Measurements from ENCODE around the gene FBN2. TPM values are rescaled to one million over a fixed set of nuclear protein-coding genes. Genes with fewer than 3 reads are reported as not detected.

FBN2 gene
- total RNA-seq, 4 donors from 2014 or later: 5.3 to 19.4 (median 7.5) TPM

- H3K9me3 ChIP-seq: no peaks in the 10 kb centered on the region
- TF ChIP-seq EP300 (IDR thresholded peaks at IDR 0.05): no peak
- no peak for TF ChIP-seq CTCF (IDR thresholded peaks at IDR 0.05)
- TF ChIP-seq POLR2AphosphoS5 (IDR thresholded peaks at IDR 0.05): no peak
- no peak for TF ChIP-seq POLR2A (IDR thresholded peaks at IDR 0.05)
- peak overlapping the region in 1 of 4 donors; percentile 16 for H3K27ac ChIP-seq
- H3K36me3 ChIP-seq: no peaks in the 10 kb centered on the region
- H3K27me3 ChIP-seq: no peaks in the 10 kb centered on the region
- no peak for ATAC-seq
- H3K4me1 ChIP-seq: peaks cover 0 to 13% (median 0%) of the 10 kb centered on the region in 3 donors
- H3K4me3 ChIP-seq: no peak overlapping the region
- 53 to 67% methylated on average over 3 of the region's 3 CpGs for WGBS, 2 donors (ENCODE audit: low coverage in 1 of 2)
These were observed 267.0 kb downstream of the FBN2 start for GRCh38 chr5:128271071-128271470.

- ATAC-seq: peak; percentile 55
- Histone ChIP-seq H3K4me1 (peaks cover 0 to 30% (median 0%) of the 10 kb centered on the region in 3 donors), H3K9me3 (no peaks in the 10 kb centered on the region), H3K27ac (peak overlapping the region in 2 of 4 donors; percentile 19 to 22), H3K4me3 (no peak overlapping the region), H3K36me3 (peaks cover 0 to 10% of the 10 kb centered on the region in 2 donors), H3K27me3 (no peaks in the 10 kb centered on the region)
- 30 to 45% methylated on average over 3 of the region's 3 CpGs for WGBS, 2 donors (ENCODE audit: low coverage in 1 of 2)
- TF ChIP-seq CTCF (IDR thresholded peaks at IDR 0.05) (peak in 2 of 4 experiments; percentile 26 to 36), EP300 (IDR thresholded peaks at IDR 0.05) (no peak), POLR2AphosphoS5 (IDR thresholded peaks at IDR 0.05) (peak; percentile 16), POLR2A (IDR thresholded peaks at IDR 0.05) (no peak)
These were observed 273.3 kb downstream of the FBN2 start for GRCh38 chr5:128264564-128265360.

- ATAC-seq: no peak
These were observed 274.7 kb downstream of the FBN2 start for GRCh38 chr5:128263357-128263756.

GRCh38 chr5:128262911-128263310 is 275.1 kb downstream of the FBN2 start:
- TF ChIP-seq POLR2A (IDR thresholded peaks at IDR 0.05) (no peak), CTCF (IDR thresholded peaks at IDR 0.05) (no peak), EP300 (IDR thresholded peaks at IDR 0.05) (no peak), POLR2AphosphoS5 (IDR thresholded peaks at IDR 0.05) (no peak)
- no peak overlapping the region for H3K4me3 ChIP-seq
- H3K4me1 ChIP-seq: peaks cover 0 to 30% (median 0%) of the 10 kb centered on the region in 3 donors
- no peak overlapping the region for H3K27ac ChIP-seq
- H3K36me3 ChIP-seq: peaks cover 0 to 10% of the 10 kb centered on the region in 2 donors
- H3K27me3 ChIP-seq: no peaks in the 10 kb centered on the region
- ATAC-seq: no peak
- 73 to 86% methylated on average over 2 to 4 of the region's 6 CpGs for WGBS, 2 donors (ENCODE audit: low coverage in 1 of 2)
- no peaks in the 10 kb centered on the region for H3K9me3 ChIP-seq

More at GRCh38 chr5:128263357-128263756, 274.7 kb downstream of the FBN2 start:
- Histone ChIP-seq H3K36me3 (peaks cover 0 to 10% of the 10 kb centered on the region in 2 donors), H3K27ac (peak overlapping the region in 1 of 4 donors; percentile 22), H3K27me3 (no peaks in the 10 kb centered on the region), H3K9me3 (no peaks in the 10 kb centered on the region), H3K4me3 (no peak overlapping the region), H3K4me1 (peaks cover 0 to 30% (median 0%) of the 10 kb centered on the region in 3 donors)
- no peak for TF ChIP-seq POLR2AphosphoS5 (IDR thresholded peaks at IDR 0.05)
- TF ChIP-seq EP300 (IDR thresholded peaks at IDR 0.05): no peak
- 46 to 64% methylated on average over 3 to 5 of the region's 12 CpGs for WGBS, 2 donors (ENCODE audit: low coverage in 1 of 2)

DNA sequence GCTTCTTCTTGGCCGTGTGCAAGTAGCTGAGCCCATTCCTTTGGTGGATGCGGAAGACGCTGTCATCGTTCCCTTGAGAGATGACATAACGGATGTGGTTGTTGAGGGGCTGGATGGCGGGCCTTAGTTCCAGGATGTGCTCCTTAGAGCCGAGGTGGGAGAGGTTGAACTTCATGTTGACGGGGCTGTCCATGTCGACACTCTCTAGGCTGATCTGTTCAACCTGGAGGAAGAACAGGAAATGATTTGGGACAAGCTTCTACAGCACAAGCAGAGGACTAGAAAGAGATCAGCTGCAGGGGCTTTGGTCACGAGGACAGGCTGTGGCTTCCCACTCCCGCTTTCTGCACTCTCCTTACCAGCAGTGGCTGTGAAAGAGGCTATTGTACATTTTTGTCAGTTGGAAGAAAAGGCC is 278.4 kb downstream of the FBN2 start:
- peaks cover 0 to 10% of the 10 kb centered on the region in 2 donors for H3K36me3 ChIP-seq
- no peaks in the 10 kb centered on the region for H3K9me3 ChIP-seq
- TF ChIP-seq CTCF (IDR thresholded peaks at IDR 0.05): no peak
- TF ChIP-seq POLR2AphosphoS5 (IDR thresholded peaks at IDR 0.05): no peak
- no peak for TF ChIP-seq POLR2A (IDR thresholded peaks at IDR 0.05)
- TF ChIP-seq EP300 (IDR thresholded peaks at IDR 0.05): no peak
- peaks cover 0 to 21% (median 0%) of the 10 kb centered on the region in 3 donors for H3K4me1 ChIP-seq
- 78 to 90% methylated on average over 2 to 8 of the region's 11 CpGs for WGBS, 2 donors (ENCODE audit: low coverage in 1 of 2)
- no peaks in the 10 kb centered on the region for H3K27me3 ChIP-seq
- no peak overlapping the region for H3K27ac ChIP-seq
- peak; percentile 11 for ATAC-seq
- no peak overlapping the region for H3K4me3 ChIP-seq
